Measurements from ENCODE around the gene CC2D1A. TPM values are rescaled to one million over a fixed set of nuclear protein-coding genes. Genes with fewer than 3 reads are reported as not detected.

CC2D1A gene
- total RNA-seq, 2 experiments from 2014 or later = 30.2 to 34.3 TPM

GRCh38 chr19:13926010-13926409 lies 20.0 kb downstream of the CC2D1A start:
- Mint-ChIP-seq H3K36me3 (ENCODE audit: low read depth) (peaks cover 33% of the 10 kb centered on the region), H3K27me3 (no peaks in the 10 kb centered on the region), H3K4me3 (no peak overlapping the region), H3K4me1 (no peaks in the 10 kb centered on the region), H3K9me3 (ENCODE audit: low read depth) (peaks cover 3% of the 10 kb centered on the region), H3K27ac (no peak overlapping the region)
- CTCF ChIA-PET = interaction anchor here (1.2 to 1.8 kb wide), 2 partner anchors 60 to 133 kb away, joined by 3 to 4 read pairs; no protein-coding TSS in a partner anchor
- DNase-seq (no peak), ATAC-seq (no peak)
- intact Hi-C loops (cut with DNase I, micrococcal nuclease) = no loop called here
- POLR2A ChIA-PET = no interaction called here

GRCh38 chr19:13926715-13927114 lies 20.7 kb downstream of the CC2D1A start:
- no peaks in the 10 kb centered on the region for H3K4me1 Mint-ChIP-seq
- H3K4me3 Mint-ChIP-seq = no peak overlapping the region
- ATAC-seq (no peak), DNase-seq (no peak)
- peaks cover 26% of the 10 kb centered on the region for H3K36me3 Mint-ChIP-seq (ENCODE audit: low read depth)
- ChIA-PET POLR2A (no interaction called here), CTCF (interaction anchor here (1.2 to 1.8 kb wide), 2 partner anchors 60 to 132 kb away, joined by 3 to 4 read pairs; no protein-coding TSS in a partner anchor)
- no peaks in the 10 kb centered on the region for H3K9me3 Mint-ChIP-seq (ENCODE audit: low read depth)
- intact Hi-C loops (cut with DNase I, micrococcal nuclease) = no loop called here
- no peak overlapping the region for H3K27ac Mint-ChIP-seq
- H3K27me3 Mint-ChIP-seq = no peaks in the 10 kb centered on the region

DNA sequence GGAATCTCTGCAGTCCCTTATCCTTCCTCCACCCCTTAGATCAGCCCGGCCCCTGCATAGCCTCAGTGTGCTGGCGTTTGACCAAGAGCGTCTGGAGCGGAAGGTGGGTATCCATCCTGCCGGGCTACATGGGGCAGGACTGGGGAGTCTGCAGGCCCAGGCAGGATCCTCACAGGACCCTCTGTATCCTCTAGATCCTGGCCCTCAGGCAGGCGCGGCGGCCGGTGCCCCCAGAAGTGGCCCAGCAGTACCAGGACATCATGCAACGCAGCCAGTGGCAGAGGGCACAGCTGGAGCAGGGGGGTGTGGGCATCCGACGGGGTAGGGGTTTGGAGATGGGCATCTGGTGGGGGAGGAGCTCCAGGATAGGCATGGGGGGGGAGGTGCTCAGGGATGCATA lies 23.3 kb downstream of the CC2D1A start:
- ChIA-PET POLR2A (interaction anchor here (0.6 kb wide), 1 partner anchor 23 kb away, joined by 3 read pairs; the partner anchor contains the start of gene DCAF15), CTCF (no interaction called here)
- H3K27me3 Mint-ChIP-seq = peaks cover under 1% of the 10 kb centered on the region
- intact Hi-C loops (cut with DNase I, micrococcal nuclease) = no loop called here
- no peak overlapping the region for H3K27ac Mint-ChIP-seq
- no peak overlapping the region for H3K4me3 Mint-ChIP-seq
- DNase-seq (no peak), ATAC-seq (no peak)
- peaks cover 9% of the 10 kb centered on the region for H3K36me3 Mint-ChIP-seq (ENCODE audit: low read depth)
- H3K4me1 Mint-ChIP-seq = peaks cover 1% of the 10 kb centered on the region
- H3K9me3 Mint-ChIP-seq (ENCODE audit: low read depth) = no peaks in the 10 kb centered on the region

GRCh38 chr19:13929956-13930355 lies 24.0 kb downstream of the CC2D1A start:
- Mint-ChIP-seq H3K4me1 (peaks cover 1% of the 10 kb centered on the region), H3K27ac (no peak overlapping the region), H3K27me3 (peaks cover 3% of the 10 kb centered on the region), H3K36me3 (ENCODE audit: low read depth) (peaks cover 9% of the 10 kb centered on the region), H3K4me3 (no peak overlapping the region), H3K9me3 (ENCODE audit: low read depth) (no peaks in the 10 kb centered on the region)
- CTCF ChIA-PET = no interaction called here
- DNase-seq = no peak
- ATAC-seq = no peak
- POLR2A ChIA-PET = no interaction called here
- intact Hi-C loops (cut with DNase I, micrococcal nuclease) = no loop called here

DNA sequence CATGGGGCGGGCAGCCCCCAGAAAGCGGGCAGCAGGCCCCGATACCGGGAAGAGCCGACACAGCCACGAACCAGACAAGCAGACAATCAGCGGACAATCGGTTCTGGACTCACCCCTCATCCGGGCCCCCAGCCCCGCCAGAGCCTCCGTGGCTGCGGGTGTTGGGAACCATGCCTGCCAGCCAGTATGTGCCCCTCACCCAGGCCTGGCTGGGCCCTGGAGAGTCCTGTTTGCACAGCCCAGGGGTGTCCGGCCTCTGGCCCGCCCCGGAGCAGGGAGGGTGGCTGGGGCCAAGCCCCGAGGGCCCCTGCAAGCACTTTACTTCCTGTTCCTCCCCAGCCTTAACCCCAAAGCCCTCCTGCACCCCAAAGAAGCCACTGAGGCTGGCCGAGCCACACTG lies 24.4 kb downstream of the CC2D1A start:
- H3K4me3 Mint-ChIP-seq = no peak overlapping the region
- intact Hi-C loops (cut with DNase I, micrococcal nuclease) = no loop called here
- no peaks in the 10 kb centered on the region for H3K9me3 Mint-ChIP-seq (ENCODE audit: low read depth)
- peaks cover 3% of the 10 kb centered on the region for H3K27me3 Mint-ChIP-seq
- peaks cover 1% of the 10 kb centered on the region for H3K4me1 Mint-ChIP-seq
- ChIA-PET CTCF (interaction anchor here (1.5 kb wide), 1 partner anchor 10 kb away, joined by 4 read pairs; no protein-coding TSS in a partner anchor), POLR2A (no interaction called here)
- ATAC-seq (no peak), DNase-seq (no peak)
- H3K27ac Mint-ChIP-seq = no peak overlapping the region
- peaks cover 8% of the 10 kb centered on the region for H3K36me3 Mint-ChIP-seq (ENCODE audit: low read depth)

GRCh38 chr19:13931391-13932148 lies 25.6 kb downstream of the CC2D1A start:
- H3K4me1 Mint-ChIP-seq = peaks cover 1% of the 10 kb centered on the region
- DNase-seq (no peak), ATAC-seq (no peak)
- H3K36me3 Mint-ChIP-seq (ENCODE audit: low read depth) = peaks cover 7% of the 10 kb centered on the region
- H3K4me3 Mint-ChIP-seq = no peak overlapping the region
- POLR2A ChIA-PET = interaction anchor here (0.6 kb wide), 1 partner anchor 87 kb away, joined by 3 read pairs; no protein-coding TSS in a partner anchor
- H3K9me3 Mint-ChIP-seq (ENCODE audit: low read depth) = no peaks in the 10 kb centered on the region
- H3K27me3 Mint-ChIP-seq = peaks cover 3% of the 10 kb centered on the region
- CTCF ChIA-PET = interaction anchor here (1.5 kb wide), 1 partner anchor 9 kb away, joined by 4 read pairs; no protein-coding TSS in a partner anchor
- no peak overlapping the region for H3K27ac Mint-ChIP-seq
- intact Hi-C loops (cut with DNase I, micrococcal nuclease) = no loop called here

DNA sequence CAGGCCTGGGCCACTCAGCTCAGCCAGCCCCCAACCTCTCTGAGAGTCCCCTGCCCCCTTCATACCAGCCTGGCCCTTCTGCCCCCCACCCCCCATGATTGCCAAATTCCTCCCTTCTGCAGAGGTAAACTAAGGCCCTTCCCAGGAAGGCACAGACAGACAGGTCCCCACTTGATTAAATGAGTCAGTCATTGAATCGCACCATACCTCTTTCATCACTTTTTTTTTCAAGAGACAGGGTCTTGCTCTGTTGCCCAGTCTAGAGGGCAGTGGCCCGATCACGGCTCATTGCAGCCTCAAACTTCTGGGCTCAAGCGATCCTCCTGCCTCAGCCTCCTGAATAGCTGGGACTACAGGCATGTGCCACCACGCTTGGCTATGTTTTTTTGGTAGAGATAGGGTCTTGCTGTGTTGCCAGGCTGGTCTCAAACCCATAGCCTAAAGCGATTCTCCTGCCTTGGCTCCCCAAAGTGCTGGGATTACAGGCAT lies 26.2 kb downstream of the CC2D1A start:
- no peak overlapping the region for H3K27ac Mint-ChIP-seq
- POLR2A ChIA-PET = interaction anchor here (0.6 kb wide), 1 partner anchor 86 kb away, joined by 3 read pairs; no protein-coding TSS in a partner anchor
- CTCF ChIA-PET = interaction anchor here (0.6 to 1.5 kb wide), 3 partner anchors 9 to 158 kb away, joined by 3 to 4 read pairs (median 3); partner anchors contain the start of gene C19orf53

GRCh38 chr19:13932911-13933393 lies 27.0 kb downstream of the CC2D1A start:
- DNase-seq (no peak), ATAC-seq (no peak)
- Mint-ChIP-seq H3K9me3 (ENCODE audit: low read depth) (no peaks in the 10 kb centered on the region), H3K36me3 (ENCODE audit: low read depth) (peaks cover 4% of the 10 kb centered on the region), H3K4me3 (no peak overlapping the region), H3K27me3 (peaks cover 6% of the 10 kb centered on the region), H3K27ac (no peak overlapping the region), H3K4me1 (peaks cover 1% of the 10 kb centered on the region)
- ChIA-PET POLR2A (interaction anchor here (0.6 kb wide), 1 partner anchor 9 kb away, joined by 3 read pairs; no protein-coding TSS in a partner anchor), CTCF (interaction anchor here (0.6 kb wide), 2 partner anchors 140 to 159 kb away, joined by 3 read pairs; partner anchors contain the start of gene C19orf53)
- intact Hi-C loops (cut with DNase I, micrococcal nuclease) = no loop called here

More for the DNA sequence above, 26.2 kb downstream of the CC2D1A start:
- Mint-ChIP-seq H3K27me3 (peaks cover 3% of the 10 kb centered on the region), H3K9me3 (ENCODE audit: low read depth) (no peaks in the 10 kb centered on the region), H3K4me1 (peaks cover 1% of the 10 kb centered on the region), H3K4me3 (no peak overlapping the region), H3K36me3 (ENCODE audit: low read depth) (peaks cover 6% of the 10 kb centered on the region)
- ATAC-seq (no peak), DNase-seq (no peak)
- intact Hi-C loops (cut with DNase I, micrococcal nuclease) = no loop called here

DNA sequence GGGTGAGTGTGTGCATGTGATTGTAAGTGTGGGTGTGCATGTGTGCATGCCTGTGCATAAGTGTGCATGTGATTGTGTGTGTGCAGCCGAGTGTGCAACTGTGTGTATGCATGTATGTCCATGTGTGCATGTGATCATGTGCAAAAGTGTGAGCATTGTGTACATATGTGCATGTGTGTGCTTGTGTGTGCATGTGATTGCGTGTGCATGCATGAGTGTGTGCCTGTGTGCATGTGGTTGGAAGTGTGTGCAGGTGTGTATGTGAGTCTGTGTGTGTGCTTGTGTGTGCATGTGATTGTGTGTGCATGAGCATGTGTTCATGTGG lies 28.7 kb downstream of the CC2D1A start:
- no peak for DNase-seq
- no peak for ATAC-seq
- ChIA-PET CTCF (no interaction called here), POLR2A (no interaction called here)
- no peaks in the 10 kb centered on the region for H3K9me3 Mint-ChIP-seq (ENCODE audit: low read depth)
- no peak overlapping the region for H3K4me3 Mint-ChIP-seq
- H3K36me3 Mint-ChIP-seq (ENCODE audit: low read depth) = no peaks in the 10 kb centered on the region
- H3K27me3 Mint-ChIP-seq = peaks cover 6% of the 10 kb centered on the region
- H3K27ac Mint-ChIP-seq = no peak overlapping the region
- intact Hi-C loops (cut with DNase I, micrococcal nuclease) = no loop called here
- peaks cover 1% of the 10 kb centered on the region for H3K4me1 Mint-ChIP-seq

DNA sequence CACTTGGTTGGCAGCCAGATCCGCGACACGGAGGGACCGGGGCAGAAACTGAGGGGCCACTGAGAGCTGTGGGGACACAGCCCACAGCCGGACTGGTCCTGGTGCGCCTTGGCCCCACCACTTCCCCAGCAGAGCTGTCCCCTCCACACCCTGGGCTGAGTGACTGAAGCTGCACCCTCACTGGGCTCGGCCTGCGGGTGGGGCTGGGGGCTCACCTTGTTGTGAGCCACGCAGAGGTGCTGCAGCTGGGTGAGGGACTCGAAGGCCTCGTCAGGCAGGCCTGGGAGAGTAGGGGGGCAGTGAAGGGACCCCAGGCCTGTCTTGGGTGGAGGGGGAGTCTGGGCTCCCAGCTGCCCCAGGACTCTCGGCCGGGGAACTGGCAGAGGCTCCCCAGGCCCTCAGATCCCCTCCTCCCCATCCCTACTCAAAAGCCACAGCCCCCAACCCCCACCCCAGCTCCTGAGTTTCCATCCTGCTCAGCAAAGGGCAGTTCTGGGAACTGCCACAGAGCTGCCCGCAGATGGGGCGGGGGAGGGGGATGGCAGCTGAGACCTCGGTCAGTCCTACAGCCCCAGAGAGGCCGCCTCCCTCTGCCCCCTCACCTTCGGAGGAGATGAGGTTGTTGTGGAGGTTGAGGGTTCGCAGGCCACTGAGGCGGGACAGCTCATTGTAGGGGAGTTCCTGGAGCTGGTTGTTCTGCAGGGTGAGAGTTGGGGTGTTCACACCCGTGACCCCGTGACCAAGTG lies 29.9 kb downstream of the CC2D1A start:
- H3K4me3 Mint-ChIP-seq = no peak overlapping the region
- POLR2A ChIA-PET = interaction anchor here (0.6 kb wide), 2 partner anchors 11 to 26 kb away, joined by 4 to 9 read pairs; no protein-coding TSS in a partner anchor
- no peak overlapping the region for H3K27ac Mint-ChIP-seq
- no peak for DNase-seq
- intact Hi-C loops (cut with DNase I, micrococcal nuclease) = no loop called here
- H3K4me1 Mint-ChIP-seq = peaks cover 1% of the 10 kb centered on the region
- no peak for ATAC-seq
- no peaks in the 10 kb centered on the region for H3K36me3 Mint-ChIP-seq (ENCODE audit: low read depth)
- H3K27me3 Mint-ChIP-seq = peaks cover 6% of the 10 kb centered on the region
- CTCF ChIA-PET = no interaction called here
- H3K9me3 Mint-ChIP-seq (ENCODE audit: low read depth) = no peaks in the 10 kb centered on the region

DNA sequence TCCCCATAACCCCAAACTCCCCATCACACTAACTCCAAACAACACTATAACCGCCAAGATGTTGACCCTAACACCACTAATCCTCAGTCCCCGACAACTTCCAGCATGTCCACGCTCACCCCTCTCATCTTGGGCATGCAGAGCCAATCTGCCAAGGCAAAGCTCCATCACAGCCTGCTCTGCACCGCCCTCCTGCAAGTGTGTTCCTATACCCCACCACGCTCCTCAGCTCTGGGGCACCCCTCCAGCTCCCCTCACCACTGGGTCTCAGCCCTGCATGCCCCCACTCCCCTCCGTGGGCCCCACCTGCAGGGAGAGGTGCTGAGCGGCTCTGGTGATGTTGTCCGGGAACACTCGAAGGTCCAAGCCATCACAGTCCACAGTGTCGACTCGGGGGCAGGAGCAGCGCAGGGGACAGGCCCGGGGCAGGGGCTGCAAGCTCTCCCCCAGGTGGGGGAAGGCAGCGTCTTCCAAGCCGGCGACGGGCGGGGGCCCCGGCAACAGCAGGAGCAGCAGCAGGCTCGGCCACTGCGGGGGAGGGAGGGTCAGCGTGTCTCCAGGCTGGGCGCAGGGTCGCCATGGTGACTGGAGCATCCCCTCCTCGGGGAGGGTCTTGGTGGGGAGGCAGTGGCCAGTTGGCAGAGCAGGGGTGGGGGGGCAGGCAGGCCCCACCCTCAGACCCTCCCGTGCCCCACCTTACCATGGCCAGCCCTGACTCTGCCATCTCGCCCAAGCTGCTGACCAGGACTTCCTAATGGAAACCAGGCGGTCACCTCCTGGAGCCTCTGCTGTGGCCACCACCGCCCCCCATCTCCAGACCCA lies 31.7 kb downstream of the CC2D1A start:
- ChIA-PET POLR2A (no interaction called here), CTCF (no interaction called here)
- peaks cover 1% of the 10 kb centered on the region for H3K4me1 Mint-ChIP-seq

More for the DNA sequence above, 31.7 kb downstream of the CC2D1A start:
- DNase-seq = no peak
- no peaks in the 10 kb centered on the region for H3K36me3 Mint-ChIP-seq (ENCODE audit: low read depth)
- intact Hi-C loops (cut with DNase I, micrococcal nuclease) = no loop called here
- H3K27ac Mint-ChIP-seq = no peak overlapping the region
- no peaks in the 10 kb centered on the region for H3K9me3 Mint-ChIP-seq (ENCODE audit: low read depth)
- H3K27me3 Mint-ChIP-seq = peaks cover 6% of the 10 kb centered on the region
- ATAC-seq = no peak
- no peak overlapping the region for H3K4me3 Mint-ChIP-seq

Data from activated CD4-positive, alpha-beta T cell treated with anti-CD3 and anti-CD28 coated beads for 36 hours (primary cell).